Activated CD8-positive, alpha-beta memory T cell treated with anti-CD3 and anti-CD28 coated beads for 24 hours (primary cell): ENCODE measurements around the gene C12orf43.
"Not testable (repeated sequence)": the region's sequence is repeated elsewhere in the genome, so short reads cannot be mapped to it uniquely, and the experiment has no call there.

Experiments
- DNase-seq: peaks from one replicate; pipeline ENCODE4 v3.0.0-alpha.2; 2020

Gene C12orf43, protein sequence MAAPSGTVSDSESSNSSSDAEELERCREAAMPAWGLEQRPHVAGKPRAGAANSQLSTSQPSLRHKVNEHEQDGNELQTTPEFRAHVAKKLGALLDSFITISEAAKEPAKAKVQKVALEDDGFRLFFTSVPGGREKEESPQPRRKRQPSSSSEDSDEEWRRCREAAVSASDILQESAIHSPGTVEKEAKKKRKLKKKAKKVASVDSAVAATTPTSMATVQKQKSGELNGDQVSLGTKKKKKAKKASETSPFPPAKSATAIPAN

DNA sequence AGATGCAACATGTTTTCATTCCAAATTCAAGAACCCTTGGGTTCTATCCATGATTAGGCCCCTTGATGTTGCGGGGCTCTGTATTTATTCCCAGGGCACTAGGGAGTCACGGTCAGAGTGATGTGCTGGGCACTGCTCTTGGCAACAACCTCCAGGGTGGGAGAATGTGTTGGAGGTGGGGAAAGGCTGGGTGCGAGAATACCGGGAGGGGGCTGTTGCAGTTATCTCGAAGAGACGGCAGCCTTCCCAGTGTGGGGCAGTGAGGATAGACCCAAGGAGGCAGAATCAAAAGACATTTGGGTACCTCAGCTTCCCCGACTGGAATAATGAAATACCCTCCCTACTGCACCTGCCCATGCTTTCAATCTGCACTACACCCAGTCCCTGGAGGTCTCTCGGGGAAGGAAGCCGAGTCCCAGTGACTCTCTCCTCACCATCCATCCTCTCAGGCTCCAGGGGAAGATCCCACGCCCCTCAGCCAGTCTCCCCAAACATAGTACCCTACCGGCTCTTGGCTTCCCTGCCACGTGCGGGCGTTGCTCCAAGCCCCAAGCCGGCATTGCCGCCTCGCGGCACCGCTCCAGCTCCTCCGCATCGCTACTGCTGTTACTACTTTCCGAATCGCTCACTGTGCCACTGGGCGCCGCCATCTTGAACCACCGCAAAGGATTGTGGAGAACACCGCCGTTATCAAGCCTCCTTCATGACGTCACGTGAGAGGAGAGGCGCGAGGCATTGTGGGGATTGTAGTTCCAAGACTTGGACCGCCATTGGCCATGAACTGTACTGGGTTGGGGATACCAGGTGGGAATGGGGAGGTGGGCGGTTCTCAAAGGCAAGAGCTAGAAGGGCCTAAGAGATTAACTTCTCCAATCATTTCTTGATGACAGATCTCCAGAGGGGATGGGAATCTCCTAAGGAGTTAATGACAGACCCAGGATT, at the start of gene C12orf43:
TSS of gene C12orf43 (minus strand) at position 663 of the 942 bp plus-strand sequence. CDS start at position 650, 13 bp downstream.
- DNase-seq = peak; percentile 94

DNA sequence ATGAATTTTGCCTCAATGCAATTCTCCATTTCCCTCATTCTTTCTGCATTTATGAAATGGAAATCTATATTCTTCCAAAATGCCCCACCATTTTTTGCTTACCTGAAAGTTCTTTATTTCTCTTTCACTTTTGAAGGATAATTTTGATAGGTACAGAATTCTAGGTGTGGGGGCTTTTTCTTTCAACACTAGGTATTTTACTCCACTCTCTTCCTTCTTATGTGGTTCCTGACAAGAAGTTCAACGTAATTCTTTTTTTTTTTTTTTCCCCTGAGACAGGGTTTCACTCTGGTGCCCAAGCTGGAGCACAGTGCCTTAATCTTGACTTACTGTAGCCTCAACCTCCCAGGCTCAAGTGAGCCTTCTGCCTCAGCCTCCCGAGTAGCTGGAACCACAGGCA, 49.1 kb upstream of the C12orf43 start:
- peak; percentile 7 for DNase-seq

DNA sequence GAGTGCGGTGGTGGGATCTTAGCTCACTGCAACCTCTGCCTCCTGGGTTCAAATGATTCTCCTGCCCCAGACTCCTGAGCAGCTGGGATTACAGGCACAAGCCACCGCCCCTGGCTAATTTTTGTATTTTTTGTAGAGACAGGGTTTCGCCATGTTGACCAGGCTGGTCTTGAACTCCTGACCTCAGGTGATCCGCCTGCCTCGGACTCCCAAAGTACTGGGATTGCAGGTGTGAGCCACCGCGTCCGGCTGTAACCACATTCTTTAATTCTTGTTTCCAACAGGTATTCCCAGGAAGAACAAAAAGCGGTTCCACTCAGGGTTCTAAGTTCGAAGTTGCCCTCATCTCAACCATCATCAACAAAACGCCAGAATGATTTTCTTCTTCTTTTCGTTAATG, 48.3 kb upstream of the C12orf43 start:
- DNase-seq = peak; percentile 32

DNA sequence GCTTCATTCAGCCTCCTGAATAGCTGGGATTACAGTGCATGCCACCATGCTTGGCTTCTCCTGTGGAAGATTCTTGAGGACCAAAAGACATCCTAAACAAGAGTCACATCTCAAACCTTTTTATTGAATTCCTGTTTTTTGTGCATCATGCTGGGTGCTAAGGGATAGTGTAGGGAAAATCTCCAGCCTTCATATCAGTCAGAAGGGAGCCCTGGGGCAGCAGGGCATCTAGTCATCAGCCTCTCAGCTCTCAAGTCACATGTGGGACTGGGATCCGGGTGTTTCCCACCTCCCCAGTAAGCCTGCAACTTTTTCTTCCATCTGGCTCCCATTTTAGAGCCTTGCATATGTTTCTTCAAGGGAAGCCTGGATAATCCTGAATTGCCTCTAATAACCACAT, 47.8 kb upstream of the C12orf43 start:
- peak; percentile 33 for DNase-seq

DNA sequence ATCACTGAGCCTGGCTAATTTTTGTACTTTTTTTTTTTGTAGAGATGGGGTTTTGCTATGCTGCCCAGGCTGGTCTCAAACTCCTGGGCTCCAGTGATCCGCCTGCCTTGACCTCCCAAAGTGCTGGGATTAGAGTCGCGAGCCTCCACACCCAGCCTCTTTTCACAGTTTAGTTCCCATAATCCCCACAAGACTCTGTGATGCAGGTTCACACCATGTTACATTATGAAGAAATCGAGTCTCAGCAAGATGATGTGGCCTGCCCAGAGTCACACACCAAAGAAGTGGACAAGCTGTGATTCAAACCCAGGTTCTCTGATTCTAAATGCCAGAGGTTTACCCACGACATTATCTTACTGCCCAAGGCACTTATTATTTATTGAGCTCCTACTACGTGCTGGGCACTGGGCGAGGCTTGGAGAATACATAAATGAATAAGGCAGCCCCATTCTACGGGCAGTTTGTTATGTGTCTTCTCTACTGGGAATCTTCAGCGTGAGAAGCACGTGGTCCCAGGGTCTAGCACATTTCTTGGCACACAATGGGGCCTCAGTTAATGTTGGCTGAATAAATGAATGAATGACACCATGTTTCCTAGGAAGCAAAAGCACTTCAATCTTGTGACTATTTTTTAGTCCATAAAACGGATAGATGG, 46.2 kb upstream of the C12orf43 start:
- peak; percentile 17 for DNase-seq

DNA sequence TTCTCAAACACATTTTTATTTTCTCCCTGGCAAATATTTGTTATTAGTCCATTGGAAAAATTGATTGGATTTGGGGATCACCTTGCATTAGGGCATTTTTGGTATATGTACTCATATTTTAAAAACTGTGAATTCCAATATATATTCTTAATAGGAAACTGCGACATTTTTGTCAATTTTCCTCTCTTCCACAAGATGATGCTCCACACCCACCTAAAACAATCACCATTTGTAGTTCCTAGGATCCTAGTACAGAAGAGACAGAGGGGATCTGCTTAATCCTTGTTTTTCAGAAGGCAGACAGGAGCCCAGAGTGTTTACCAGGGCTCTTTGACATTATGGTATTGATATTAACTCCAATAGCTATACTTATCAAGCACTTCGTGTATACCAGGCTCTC, 45.5 kb upstream of the C12orf43 start:
- DNase-seq = no peak

DNA sequence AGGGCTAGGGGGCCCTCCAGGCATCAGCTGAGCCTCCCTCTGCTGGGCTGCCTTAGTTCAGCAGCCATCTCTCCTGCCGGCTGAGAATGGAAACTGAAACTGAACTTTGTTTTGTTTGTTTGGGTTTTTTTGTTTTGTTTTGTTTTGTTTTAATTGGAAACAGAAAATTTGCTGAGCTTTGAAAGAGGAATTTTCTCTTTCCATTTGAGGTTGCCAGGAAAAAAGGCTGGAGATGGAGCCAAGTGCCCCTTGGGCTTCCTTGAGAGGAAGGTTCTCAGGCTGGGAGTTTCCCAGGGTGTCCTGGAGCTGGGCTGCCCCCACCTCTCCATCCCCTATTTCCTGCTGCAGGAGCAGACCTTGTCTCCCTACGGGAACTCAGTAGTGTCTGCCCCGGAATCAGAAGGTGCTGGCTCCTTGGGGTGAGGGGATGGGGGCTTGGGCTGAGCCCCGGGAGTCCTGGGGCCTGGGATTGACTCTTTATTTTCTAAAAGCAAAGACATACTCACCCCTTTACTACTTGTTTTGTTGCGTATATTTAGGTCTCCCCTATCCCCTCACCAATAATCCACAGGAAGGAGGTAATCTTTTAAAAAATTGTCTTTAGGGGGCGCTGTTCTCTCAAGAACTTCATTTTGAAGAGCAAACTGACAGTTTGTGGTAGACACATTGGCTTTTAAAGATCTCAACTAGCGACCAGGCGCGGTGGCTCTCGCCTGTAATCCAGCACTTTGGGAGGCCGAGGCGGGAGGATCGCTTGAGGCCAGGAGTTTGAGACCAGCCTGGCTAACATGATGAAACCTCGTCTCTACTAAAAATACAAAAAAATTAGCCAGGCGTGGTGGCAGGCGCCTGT, 44.1 kb upstream of the C12orf43 start:
- peak; percentile 76 for DNase-seq

DNA sequence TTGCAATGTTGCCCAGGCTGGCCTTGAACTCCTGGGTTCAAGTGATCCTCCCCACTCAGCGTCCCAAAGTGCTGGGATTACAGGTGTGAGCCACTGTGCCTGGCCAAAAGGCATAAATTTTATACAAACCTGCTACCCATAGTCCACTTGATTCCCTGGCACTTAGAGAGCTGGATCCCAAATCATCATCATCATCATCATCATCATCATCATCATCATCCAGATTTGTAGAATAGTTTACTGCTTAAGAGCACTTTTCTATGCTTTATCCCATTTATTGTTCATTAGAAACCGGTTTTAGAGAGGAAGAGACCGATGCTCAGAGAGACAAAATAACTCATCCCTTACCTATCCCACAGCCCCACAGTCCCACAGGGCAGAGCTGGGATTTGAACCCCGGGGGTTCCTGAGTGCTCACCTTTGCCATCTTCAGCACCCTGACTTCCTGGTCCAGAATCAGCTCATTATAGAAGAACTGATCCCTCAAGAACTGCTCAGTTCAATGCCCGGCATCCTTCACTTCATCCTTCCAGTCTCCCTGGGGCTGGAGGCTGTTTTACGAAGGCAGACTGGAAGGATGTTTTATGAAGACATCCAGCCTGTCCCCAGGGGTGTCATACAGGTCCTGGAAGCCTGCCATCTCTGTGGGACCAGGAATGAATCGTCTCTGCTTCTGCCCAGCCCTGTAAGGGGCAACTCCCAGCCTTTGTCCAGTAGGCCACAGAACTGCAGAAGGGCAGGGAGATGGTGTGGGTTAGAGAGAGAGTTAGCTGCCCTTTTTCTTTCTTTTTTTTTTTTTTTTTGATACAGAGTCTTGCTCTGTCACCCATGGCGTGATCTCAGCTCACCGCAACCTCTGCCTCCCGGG, 43.0 kb upstream of the C12orf43 start:
- peak; percentile 54 for DNase-seq

DNA sequence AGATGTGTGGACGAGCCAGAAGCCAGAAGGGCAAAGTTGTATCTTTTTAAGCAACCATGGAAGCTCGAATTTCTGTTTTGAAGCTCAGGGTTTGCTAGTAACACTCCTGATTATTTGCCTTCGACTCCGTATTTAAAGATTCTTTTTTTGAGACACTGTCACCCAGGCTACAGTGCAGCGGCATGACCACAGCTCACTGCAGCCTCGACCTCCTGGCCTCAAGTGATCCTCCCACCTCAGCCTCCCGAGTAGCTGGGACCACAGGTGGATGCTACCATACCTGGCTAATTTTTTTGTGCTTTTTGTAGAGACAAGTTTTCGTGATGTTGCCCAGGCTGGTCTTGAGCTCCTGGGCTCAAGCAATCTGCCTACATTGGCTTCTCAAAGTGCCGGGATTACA, 41.5 kb upstream of the C12orf43 start:
- peak; percentile 33 for DNase-seq

DNA sequence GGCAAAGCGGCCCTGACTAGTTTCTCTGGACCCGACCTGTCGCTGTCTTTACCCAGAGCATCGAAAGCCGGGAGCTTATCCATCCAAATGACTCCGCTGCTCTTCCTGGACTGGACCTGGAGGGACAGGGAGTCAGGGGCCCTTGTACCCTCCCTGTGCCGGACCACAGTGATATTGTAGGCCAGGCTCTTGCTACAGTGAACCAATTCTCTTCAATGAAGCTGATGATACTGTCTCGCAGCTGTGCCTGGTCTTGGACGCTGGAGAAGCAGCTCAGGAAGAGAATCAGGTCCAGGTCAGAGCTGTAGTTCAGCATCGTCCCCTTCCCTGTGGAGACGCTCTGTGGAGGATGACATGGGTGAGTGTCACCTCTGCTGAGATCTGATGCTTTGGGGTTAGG, 37.4 kb upstream of the C12orf43 start:
- DNase-seq = no peak

DNA sequence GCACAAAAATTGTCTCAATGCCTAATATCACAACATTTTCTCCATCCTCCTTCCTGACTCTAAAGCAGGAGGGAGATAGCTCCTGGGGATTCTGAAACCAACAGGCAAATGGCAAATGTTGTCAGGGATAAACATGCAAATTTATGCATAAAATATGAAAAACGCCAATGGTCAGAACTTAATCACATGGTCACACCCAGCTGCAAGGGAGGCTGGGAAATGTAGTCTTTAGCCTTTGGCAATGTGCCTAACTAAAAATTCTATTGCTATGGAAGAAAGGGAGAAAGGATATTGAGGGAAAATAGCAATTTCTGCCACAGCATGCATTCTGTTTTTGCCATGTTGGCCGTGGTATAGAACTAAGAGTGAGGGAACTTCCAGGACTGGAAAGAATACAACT, 34.4 kb upstream of the C12orf43 start:
- DNase-seq = no peak

DNA sequence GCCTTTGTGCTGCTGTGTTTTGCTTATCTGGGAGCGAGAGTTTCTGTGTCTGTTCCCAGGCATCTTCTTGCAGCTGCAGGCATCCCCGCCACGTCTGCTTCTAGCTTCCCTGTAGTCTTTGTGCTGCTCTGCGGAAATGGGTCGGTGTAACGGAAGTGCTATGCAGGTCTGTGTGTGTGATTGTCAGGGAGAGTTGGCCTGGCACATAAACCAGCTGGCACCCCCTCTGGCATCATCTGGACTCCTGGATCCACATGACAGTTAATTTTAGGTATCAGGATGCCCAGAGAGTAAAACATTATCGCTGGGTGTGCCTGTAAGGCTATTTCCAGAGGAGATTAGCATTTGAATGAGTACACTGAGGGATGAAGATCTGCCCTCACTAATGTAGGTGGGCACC, 32.2 kb upstream of the C12orf43 start:
- DNase-seq = no peak

DNA sequence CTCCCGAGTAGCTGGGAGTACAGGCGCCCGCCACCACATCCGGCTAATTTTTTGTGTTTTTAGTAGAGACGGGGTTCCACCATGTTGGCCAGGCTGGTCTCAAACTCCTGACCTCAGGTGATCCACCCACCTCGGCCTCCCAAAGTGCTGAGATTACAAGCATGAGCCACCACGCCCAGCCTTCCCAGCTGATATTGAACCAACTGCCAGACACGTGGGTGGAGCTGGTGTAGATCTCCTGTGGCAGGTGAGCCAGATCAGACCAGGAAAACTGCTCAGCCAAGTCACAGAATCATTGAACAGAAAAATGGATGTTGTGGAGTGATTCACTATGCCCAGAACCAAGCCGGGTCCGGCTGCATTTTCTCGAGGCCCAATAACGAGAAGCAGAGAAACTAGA, 31.1 kb upstream of the C12orf43 start:
- DNase-seq = not testable (repeated sequence)

DNA sequence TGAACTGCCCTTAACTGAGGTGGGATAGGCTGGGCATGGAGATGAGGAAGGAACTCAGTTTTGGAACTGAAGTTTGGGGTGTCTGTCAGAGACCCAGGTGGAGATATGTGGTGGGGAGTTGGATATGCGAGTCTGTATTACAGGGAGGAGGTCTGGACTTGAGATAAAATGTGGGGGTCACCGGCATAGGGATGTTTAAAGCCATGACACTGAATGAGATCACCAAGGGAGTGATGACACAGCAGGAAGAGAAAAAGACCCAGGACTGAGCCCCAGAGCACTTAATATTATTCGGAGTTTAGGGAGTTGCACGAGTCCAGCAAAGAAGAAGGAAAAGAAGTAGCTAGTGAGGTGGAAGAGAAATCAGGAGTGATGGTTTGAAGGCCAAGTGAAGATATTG, 26.8 kb upstream of the C12orf43 start:
- DNase-seq = no peak

DNA sequence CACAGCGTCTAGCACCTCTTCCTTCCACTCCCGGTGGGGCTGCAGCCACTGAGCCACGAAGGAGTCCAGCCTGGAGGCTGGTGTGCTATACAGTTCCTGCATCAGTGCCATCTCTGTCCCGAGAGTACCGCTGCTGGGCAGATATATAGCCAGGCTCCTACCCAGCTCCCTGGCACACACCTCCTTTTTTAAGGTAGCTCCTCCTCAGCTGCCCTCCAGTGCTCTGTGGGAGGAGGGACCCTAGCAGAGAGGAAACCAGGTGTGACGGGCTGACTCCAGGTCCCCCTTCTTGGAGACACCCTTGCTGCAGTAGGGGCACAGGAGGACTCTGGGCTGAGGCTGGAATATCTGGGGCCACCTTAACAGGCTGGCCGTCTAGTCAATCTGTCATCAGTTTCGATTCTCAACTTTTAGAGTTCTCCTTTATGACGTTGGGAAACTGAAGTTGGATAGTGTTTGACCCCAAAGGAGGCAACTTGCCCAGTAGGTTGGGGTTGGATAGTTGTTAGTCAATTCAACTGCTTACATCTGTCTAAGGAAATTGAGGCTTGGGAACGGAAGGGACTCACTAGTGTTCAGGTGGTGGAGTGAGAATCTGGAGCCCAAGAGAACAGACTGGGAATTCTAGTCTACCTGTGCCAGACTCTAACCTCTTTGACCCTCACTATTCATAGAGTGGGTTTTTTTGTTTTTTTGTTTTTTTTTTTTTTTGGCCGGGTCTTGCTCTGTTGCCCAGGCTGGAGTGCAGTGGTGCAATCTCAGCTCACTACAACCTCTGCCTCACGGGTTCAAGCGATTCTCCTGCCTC, 22.8 kb upstream of the C12orf43 start, which contains the start of gene OASL:
TSS of gene OASL (minus strand) at position 386 of the 808 bp plus-strand sequence. CDS start at position 111, 275 bp downstream.
- DNase-seq = peak; percentile 84

DNA sequence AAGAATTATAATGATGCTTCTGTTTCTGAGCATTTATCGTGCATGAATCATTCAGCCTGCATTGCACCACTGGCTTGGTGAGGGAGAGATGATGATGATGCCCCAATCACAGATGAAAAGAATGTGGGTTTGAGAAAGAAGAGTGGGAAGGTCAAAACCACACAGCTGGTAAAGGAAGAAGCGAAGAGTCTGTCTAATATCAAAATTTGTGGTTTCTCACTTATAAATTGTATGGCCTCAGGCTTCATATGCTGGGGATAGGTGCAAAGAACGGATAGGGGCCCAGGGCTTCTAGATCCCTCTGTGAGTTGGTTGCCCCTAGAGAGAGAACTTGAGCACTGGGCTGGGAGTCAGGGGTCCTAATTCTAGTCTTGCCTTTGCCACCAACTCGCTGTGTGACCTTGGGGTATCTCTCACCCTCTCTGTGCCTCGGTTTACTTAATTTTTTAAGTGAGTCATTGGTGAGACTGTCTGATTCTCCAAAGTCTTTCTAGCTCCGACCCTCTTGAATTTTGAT, 20.6 kb upstream of the C12orf43 start:
- DNase-seq = peak; percentile 72

DNA sequence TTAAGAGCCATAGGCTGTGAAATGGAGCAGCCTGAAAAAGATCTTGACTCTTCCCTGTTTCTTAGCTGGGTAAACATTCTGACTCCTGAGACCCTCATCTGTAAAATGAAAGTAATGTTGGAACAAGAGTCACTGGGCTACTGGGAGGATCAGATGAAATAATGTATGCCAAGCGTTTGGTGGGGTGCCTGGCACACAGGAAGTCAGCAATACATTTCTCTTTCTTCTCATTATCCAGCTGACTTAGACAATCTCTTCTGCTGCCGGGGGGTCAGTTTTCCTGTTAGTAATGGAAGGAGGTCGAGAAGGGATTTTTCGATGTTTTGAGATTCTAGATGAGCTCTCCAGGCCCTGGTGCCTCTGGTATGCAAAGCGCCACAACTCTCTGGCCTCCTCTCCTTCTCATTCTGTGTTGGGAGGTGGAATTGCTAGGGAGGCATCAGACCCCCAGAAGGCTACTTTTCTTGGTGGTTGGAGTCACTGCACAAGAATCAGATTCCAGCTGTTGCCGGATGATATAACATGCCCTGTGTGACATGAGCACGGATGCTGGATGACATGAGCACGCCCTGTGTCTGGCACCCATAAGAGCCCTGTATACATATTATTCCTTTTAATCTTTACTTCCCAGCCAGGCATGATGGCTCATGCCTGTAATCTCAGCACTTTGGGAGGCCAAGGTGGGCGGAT, 18.5 kb upstream of the C12orf43 start:
- DNase-seq = no peak

DNA sequence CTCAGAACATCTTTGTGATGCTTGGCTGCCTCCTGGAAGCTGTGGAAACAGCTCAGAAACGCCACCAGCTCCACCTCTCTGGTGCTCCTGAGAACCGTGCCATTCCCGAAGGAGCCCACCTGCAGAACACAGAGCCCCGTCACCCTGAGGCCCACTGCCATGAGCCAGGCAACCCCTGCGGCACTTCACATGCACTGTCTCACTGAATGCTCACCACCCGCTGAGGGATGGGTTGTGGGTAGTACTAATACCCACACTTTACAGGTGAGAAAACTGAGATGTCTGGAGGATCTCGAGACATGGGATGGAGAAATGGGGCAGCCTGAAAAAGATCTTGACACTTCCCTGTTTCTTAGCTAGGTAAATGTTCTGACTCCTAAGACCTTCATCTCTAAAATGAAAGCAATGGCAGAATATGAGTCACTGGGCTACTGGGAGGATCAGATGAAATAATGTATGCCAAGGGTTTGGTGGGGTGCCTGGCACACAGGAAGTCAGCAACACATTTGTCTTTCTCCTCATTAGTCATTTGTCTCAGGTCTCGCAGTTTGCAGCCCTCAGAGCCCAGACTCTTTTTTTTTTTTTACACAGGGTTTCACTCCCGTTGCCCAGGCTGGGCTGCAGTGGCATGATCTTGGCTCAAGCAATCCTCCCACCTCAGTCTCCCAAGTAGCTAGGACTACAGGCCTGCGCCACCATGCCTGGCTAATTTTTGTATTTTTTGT, 17.5 kb upstream of the C12orf43 start:
- DNase-seq = peak; percentile 76
